Measurements from ENCODE around the gene LDAF1. TPM values are rescaled to one million over a fixed set of nuclear protein-coding genes. Genes with fewer than 3 reads are reported as not detected.

LDAF1 gene
- total RNA-seq, 1 donor from 2014 or later: 133 TPM

DNA sequence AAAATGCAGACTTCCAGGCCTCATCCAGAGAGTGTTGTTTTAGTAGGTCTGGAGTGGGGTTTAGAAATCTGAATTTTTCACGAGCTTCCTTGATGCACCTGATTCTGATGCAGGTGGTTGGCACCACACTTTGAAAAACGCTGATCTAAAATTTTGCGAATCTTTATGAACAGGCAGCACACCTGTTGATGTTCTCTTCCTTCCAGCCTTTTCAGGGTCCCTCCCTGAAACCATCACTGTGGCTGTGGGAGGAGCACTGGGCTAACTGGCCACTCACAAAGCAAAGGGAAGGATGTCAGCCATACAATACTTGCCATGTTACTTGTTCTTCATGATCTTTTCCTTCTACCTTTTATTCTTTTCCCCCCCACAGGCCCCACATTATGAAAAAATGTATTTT is 14.2 kb downstream of the LDAF1 start:
- H3K36me3 ChIP-seq: peaks cover 81% of the 10 kb centered on the region
- no peaks in the 10 kb centered on the region for H3K9me3 ChIP-seq (replicated peaks)
- intact Hi-C loops (cut with micrococcal nuclease): no loop called here
- no peaks in the 10 kb centered on the region for H3K27me3 ChIP-seq (ENCODE audit: low read depth)
- H3K27ac ChIP-seq (replicated peaks): no peak overlapping the region
- DNase-seq: no peak
- no peak for TF ChIP-seq CTCF (IDR thresholded peaks at IDR 0.05; ENCODE audit: borderline replicate concordance)
- H3K4me1 ChIP-seq: peaks cover 7% of the 10 kb centered on the region
- H3K4me3 ChIP-seq: no peak overlapping the region

DNA sequence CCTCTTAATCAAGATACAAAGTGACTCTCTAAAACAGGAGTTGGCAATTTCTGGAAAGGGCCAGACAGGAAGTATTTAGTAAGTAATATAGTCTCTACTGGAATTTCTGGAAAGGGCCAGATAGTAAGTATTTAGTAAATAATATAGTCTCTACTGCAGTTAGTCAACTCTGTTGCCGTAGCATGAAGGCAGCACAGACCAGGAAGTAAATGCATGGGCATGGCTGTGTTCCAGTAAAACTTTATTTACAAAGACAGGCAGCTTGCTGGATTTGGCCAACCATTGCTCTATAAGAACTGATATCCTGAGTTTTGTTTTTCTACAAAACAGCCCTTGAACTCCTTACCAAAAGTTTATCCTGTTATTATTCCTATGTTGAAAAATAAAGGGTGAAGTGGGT is 16.9 kb downstream of the LDAF1 start:
- Histone ChIP-seq H3K4me1 (peaks cover 6% of the 10 kb centered on the region), H3K27ac (replicated peaks) (no peak overlapping the region), H3K36me3 (peaks cover 99% of the 10 kb centered on the region), H3K9me3 (replicated peaks) (no peaks in the 10 kb centered on the region), H3K4me3 (no peak overlapping the region), H3K27me3 (ENCODE audit: low read depth) (no peaks in the 10 kb centered on the region)
- TF ChIP-seq CTCF (IDR thresholded peaks at IDR 0.05; ENCODE audit: borderline replicate concordance): no peak
- no peak for DNase-seq
- intact Hi-C loops (cut with micrococcal nuclease): no loop called here

GRCh38 chr16:21179126-21179982 is 20.9 kb downstream of the LDAF1 start:
- TF ChIP-seq CTCF (IDR thresholded peaks at IDR 0.05; ENCODE audit: borderline replicate concordance): no peak
- H3K27ac ChIP-seq (replicated peaks): peak overlapping the region; percentile 52

GRCh38 chr16:21179983-21180365 is 21.5 kb downstream of the LDAF1 start:
- no peak overlapping the region for H3K4me3 ChIP-seq
- H3K9me3 ChIP-seq (replicated peaks): no peaks in the 10 kb centered on the region
- peak overlapping the region; percentile 52 for H3K27ac ChIP-seq (replicated peaks)
- H3K27me3 ChIP-seq (ENCODE audit: low read depth): no peaks in the 10 kb centered on the region
- TF ChIP-seq CTCF (IDR thresholded peaks at IDR 0.05; ENCODE audit: borderline replicate concordance): no peak
- intact Hi-C loops (cut with micrococcal nuclease): loop anchor here (10.0 kb wide), 2 partner anchors 115 to 375 kb away; no protein-coding TSS in a partner anchor
- peaks cover 6% of the 10 kb centered on the region for H3K4me1 ChIP-seq
- H3K36me3 ChIP-seq: peaks cover 86% of the 10 kb centered on the region
- DNase-seq: no peak

More at GRCh38 chr16:21179126-21179982, 20.9 kb downstream of the LDAF1 start:
- intact Hi-C loops (cut with micrococcal nuclease): no loop called here
- peaks cover 93% of the 10 kb centered on the region for H3K36me3 ChIP-seq
- no peaks in the 10 kb centered on the region for H3K9me3 ChIP-seq (replicated peaks)
- no peaks in the 10 kb centered on the region for H3K27me3 ChIP-seq (ENCODE audit: low read depth)
- no peak for DNase-seq
- no peak overlapping the region for H3K4me3 ChIP-seq
- peaks cover 6% of the 10 kb centered on the region for H3K4me1 ChIP-seq

- no peaks in the 10 kb centered on the region for H3K27me3 ChIP-seq (ENCODE audit: low read depth)
- peaks cover 6% of the 10 kb centered on the region for H3K4me1 ChIP-seq
- no peak overlapping the region for H3K4me3 ChIP-seq
- H3K9me3 ChIP-seq (replicated peaks): no peaks in the 10 kb centered on the region
- H3K27ac ChIP-seq (replicated peaks): no peak overlapping the region
- no peak for DNase-seq
- no peak for TF ChIP-seq CTCF (IDR thresholded peaks at IDR 0.05; ENCODE audit: borderline replicate concordance)
- intact Hi-C loops (cut with micrococcal nuclease): loop anchor here (10.0 kb wide), 2 partner anchors 111 to 371 kb away; no protein-coding TSS in a partner anchor
- H3K36me3 ChIP-seq: peaks cover 47% of the 10 kb centered on the region
Observed at GRCh38 chr16:21183995-21184394, 25.5 kb downstream of the LDAF1 start.
